Measurements from ENCODE around the gene HSPA14.

Gene HSPA14

DNA sequence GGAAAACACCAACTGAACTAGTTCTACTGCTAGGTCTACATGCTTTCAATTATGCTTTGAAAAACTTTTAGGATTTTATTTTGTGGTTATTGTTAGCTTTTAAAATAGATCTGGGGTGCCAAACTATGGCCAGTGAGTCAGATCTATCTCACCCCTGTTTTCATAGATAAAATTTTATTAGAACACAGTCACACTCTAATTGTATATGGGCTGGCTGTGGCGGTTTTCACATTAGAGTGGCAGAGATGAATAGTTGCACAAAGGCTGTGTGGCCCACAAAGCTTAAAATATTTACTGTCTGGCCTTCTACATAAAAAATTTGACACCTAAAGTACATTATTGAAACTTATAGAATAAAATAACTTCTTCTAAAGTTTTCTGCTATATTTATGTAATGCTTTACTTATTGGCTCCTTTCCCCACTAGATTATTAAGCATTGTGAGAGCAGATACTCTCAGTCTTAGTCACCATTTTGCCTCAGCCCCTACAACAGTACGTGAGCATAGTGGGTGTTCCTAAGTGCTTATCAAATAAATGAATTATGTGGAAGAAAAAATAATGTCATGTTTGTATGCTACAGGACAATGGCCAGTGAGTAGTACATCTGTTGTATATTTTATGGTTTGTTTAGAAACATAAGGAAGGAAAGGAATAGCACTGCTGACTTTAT lies 35.1 kb downstream of the HSPA14 start:
- H4K20me1 ChIP-seq (ENCODE audit: low read depth, low read length) = no peaks in the 10 kb centered on the region
- TF ChIP-seq, protein P1, sequence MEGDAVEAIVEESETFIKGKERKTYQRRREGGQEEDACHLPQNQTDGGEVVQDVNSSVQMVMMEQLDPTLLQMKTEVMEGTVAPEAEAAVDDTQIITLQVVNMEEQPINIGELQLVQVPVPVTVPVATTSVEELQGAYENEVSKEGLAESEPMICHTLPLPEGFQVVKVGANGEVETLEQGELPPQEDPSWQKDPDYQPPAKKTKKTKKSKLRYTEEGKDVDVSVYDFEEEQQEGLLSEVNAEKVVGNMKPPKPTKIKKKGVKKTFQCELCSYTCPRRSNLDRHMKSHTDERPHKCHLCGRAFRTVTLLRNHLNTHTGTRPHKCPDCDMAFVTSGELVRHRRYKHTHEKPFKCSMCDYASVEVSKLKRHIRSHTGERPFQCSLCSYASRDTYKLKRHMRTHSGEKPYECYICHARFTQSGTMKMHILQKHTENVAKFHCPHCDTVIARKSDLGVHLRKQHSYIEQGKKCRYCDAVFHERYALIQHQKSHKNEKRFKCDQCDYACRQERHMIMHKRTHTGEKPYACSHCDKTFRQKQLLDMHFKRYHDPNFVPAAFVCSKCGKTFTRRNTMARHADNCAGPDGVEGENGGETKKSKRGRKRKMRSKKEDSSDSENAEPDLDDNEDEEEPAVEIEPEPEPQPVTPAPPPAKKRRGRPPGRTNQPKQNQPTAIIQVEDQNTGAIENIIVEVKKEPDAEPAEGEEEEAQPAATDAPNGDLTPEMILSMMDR (IDR thresholded peaks at IDR 0.05; ENCODE audit: insufficient read depth, low read length, poor library complexity, severe bottlenecking) = no peak
- no peak for TF ChIP-seq EZH2phosphoT487 (conservative IDR thresholded peaks at IDR 0.05; ENCODE audit: low read length)
- H3K9me3 ChIP-seq (ENCODE audit: insufficient read depth, low read length) = no peaks in the 10 kb centered on the region
- H3K4me2 ChIP-seq (ENCODE audit: low read depth, low read length, poor library complexity, severe bottlenecking) = no peak overlapping the region
- no peaks in the 10 kb centered on the region for H3K27me3 ChIP-seq (ENCODE audit: low read length)
- no peaks in the 10 kb centered on the region for H3K9me2 ChIP-seq (replicated peaks; ENCODE audit: insufficient read depth, low read length)
- H2AFZ ChIP-seq (ENCODE audit: low read depth, low read length, severe bottlenecking) = no peak overlapping the region
- peaks cover 26% of the 10 kb centered on the region for H3F3A ChIP-seq (ENCODE audit: insufficient read depth)
- H3K9ac ChIP-seq (ENCODE audit: low read length) = no peak overlapping the region
- H3K36me3 ChIP-seq (ENCODE audit: low read length) = peaks cover 28% of the 10 kb centered on the region
- no peak overlapping the region for H3K27ac ChIP-seq (ENCODE audit: low read depth, low read length)
- no peak overlapping the region for H3K4me3 ChIP-seq (ENCODE audit: insufficient read depth, low read length, poor library complexity, severe bottlenecking)
- peaks cover 21% of the 10 kb centered on the region for H3K79me2 ChIP-seq (ENCODE audit: insufficient read depth, low read length)

- H4K20me1 ChIP-seq (ENCODE audit: low read depth, low read length) = no peaks in the 10 kb centered on the region
- H3K9me3 ChIP-seq (ENCODE audit: insufficient read depth, low read length) = no peaks in the 10 kb centered on the region
- peaks cover 26% of the 10 kb centered on the region for H3F3A ChIP-seq (ENCODE audit: insufficient read depth)
- TF ChIP-seq, protein P1 (IDR thresholded peaks at IDR 0.05; ENCODE audit: insufficient read depth, low read length, poor library complexity, severe bottlenecking) = no peak
- TF ChIP-seq EZH2phosphoT487 (conservative IDR thresholded peaks at IDR 0.05; ENCODE audit: low read length) = no peak
- peaks cover 46% of the 10 kb centered on the region for H3K79me2 ChIP-seq (ENCODE audit: insufficient read depth, low read length)
- H2AFZ ChIP-seq (ENCODE audit: low read depth, low read length, severe bottlenecking) = no peak overlapping the region
- peaks cover 14% of the 10 kb centered on the region for H3K36me3 ChIP-seq (ENCODE audit: low read length)
- no peak overlapping the region for H3K4me3 ChIP-seq (ENCODE audit: insufficient read depth, low read length, poor library complexity, severe bottlenecking)
- H3K9me2 ChIP-seq (replicated peaks; ENCODE audit: insufficient read depth, low read length) = no peaks in the 10 kb centered on the region
- no peaks in the 10 kb centered on the region for H3K27me3 ChIP-seq (ENCODE audit: low read length)
- no peak overlapping the region for H3K4me2 ChIP-seq (ENCODE audit: low read depth, low read length, poor library complexity, severe bottlenecking)
- no peak overlapping the region for H3K27ac ChIP-seq (ENCODE audit: low read depth, low read length)
- no peak overlapping the region for H3K9ac ChIP-seq (ENCODE audit: low read length)
These were observed 37.8 kb downstream of the HSPA14 start for GRCh38 chr10:14875941-14876340.

DNA sequence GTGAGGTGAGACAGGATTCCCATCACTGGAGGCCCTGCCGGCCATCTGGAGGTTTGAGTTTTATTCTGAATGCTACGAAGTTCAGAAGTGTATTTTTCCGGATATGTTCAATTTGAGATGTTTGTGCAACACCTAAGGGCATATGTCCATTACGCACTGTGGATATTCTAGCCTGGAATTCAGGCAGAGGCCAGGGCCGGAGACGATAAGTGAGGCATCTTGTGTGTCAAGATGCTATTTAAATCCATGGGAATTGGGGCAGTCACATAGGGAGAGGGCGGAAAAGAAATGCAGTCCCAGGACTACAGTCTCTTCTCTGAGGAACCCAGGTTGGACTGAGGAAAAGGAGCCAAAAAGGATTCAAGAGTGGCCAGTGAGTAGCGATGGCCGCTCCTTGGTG lies 38.7 kb downstream of the HSPA14 start:
- H3K79me2 ChIP-seq (ENCODE audit: insufficient read depth, low read length) = peaks cover 54% of the 10 kb centered on the region
- H2AFZ ChIP-seq (ENCODE audit: low read depth, low read length, severe bottlenecking) = no peak overlapping the region
- H3K9me3 ChIP-seq (ENCODE audit: insufficient read depth, low read length) = no peaks in the 10 kb centered on the region
- H4K20me1 ChIP-seq (ENCODE audit: low read depth, low read length) = no peaks in the 10 kb centered on the region
- no peaks in the 10 kb centered on the region for H3K9me2 ChIP-seq (replicated peaks; ENCODE audit: insufficient read depth, low read length)
- H3K36me3 ChIP-seq (ENCODE audit: low read length) = peaks cover 12% of the 10 kb centered on the region; the same call in 1 of the 2 replicates
- TF ChIP-seq, protein P1 (IDR thresholded peaks at IDR 0.05; ENCODE audit: insufficient read depth, low read length, poor library complexity, severe bottlenecking) = no peak
- no peak for TF ChIP-seq EZH2phosphoT487 (conservative IDR thresholded peaks at IDR 0.05; ENCODE audit: low read length)
- no peak overlapping the region for H3K27ac ChIP-seq (ENCODE audit: low read depth, low read length)
- H3K9ac ChIP-seq (ENCODE audit: low read length) = peak overlapping the region; percentile 98
- H3F3A ChIP-seq (ENCODE audit: insufficient read depth) = peaks cover 33% of the 10 kb centered on the region
- peak overlapping the region; percentile 99 for H3K4me2 ChIP-seq (ENCODE audit: low read depth, low read length, poor library complexity, severe bottlenecking)
- no peaks in the 10 kb centered on the region for H3K27me3 ChIP-seq (ENCODE audit: low read length)
- no peak overlapping the region for H3K4me3 ChIP-seq (ENCODE audit: insufficient read depth, low read length, poor library complexity, severe bottlenecking)

Measured in SU-DHL-6 (cell line).